ENCODE data around the gene CHSY3.
"Not testable (repeated sequence)": the region's sequence is repeated elsewhere in the genome, so short reads cannot be mapped to it uniquely, and the experiment has no call there.

CHSY3 gene

GRCh38 chr5:130171699-130172098 lies 267.4 kb downstream of the CHSY3 start:
- DNase-seq, result no peak

GRCh38 chr5:130183115-130183514 lies 278.9 kb downstream of the CHSY3 start:
- no peak for DNase-seq

GRCh38 chr5:130189961-130190360 lies 285.7 kb downstream of the CHSY3 start:
- no peak for DNase-seq

GRCh38 chr5:130198927-130199326 lies 294.7 kb downstream of the CHSY3 start:
- no peak for DNase-seq

GRCh38 chr5:130206686-130207085 lies 302.4 kb downstream of the CHSY3 start:
- no peak for DNase-seq

- DNase-seq, result no peak
Measured at GRCh38 chr5:130213607-130214006, 309.3 kb downstream of the CHSY3 start.

- DNase-seq, result no peak
Measured at GRCh38 chr5:130216286-130216685, 312.0 kb downstream of the CHSY3 start.

- no peak for DNase-seq
Measured at GRCh38 chr5:130222573-130222972, 318.3 kb downstream of the CHSY3 start.

GRCh38 chr5:130226556-130226955 lies 322.3 kb downstream of the CHSY3 start:
- not testable (repeated sequence) for DNase-seq

- no peak for DNase-seq
Measured at GRCh38 chr5:130227699-130228098, 323.4 kb downstream of the CHSY3 start.

GRCh38 chr5:130231786-130232185 lies 327.5 kb downstream of the CHSY3 start:
- no peak for DNase-seq

- DNase-seq, result no peak
Measured at GRCh38 chr5:130234816-130235215, 330.6 kb downstream of the CHSY3 start.

Data from activated effector memory CD4-positive, alpha-beta T cell treated with anti-CD3 and anti-CD28 coated beads, Interleukin-2, amount 50 U/mL, for 16 hours (primary cell).